Measurements from ENCODE around the gene PIKFYVE.
"Not testable (repeated sequence)": the region's sequence is repeated elsewhere in the genome, so short reads cannot be mapped to it uniquely, and the experiment has no call there.

The PIKFYVE gene

DNA sequence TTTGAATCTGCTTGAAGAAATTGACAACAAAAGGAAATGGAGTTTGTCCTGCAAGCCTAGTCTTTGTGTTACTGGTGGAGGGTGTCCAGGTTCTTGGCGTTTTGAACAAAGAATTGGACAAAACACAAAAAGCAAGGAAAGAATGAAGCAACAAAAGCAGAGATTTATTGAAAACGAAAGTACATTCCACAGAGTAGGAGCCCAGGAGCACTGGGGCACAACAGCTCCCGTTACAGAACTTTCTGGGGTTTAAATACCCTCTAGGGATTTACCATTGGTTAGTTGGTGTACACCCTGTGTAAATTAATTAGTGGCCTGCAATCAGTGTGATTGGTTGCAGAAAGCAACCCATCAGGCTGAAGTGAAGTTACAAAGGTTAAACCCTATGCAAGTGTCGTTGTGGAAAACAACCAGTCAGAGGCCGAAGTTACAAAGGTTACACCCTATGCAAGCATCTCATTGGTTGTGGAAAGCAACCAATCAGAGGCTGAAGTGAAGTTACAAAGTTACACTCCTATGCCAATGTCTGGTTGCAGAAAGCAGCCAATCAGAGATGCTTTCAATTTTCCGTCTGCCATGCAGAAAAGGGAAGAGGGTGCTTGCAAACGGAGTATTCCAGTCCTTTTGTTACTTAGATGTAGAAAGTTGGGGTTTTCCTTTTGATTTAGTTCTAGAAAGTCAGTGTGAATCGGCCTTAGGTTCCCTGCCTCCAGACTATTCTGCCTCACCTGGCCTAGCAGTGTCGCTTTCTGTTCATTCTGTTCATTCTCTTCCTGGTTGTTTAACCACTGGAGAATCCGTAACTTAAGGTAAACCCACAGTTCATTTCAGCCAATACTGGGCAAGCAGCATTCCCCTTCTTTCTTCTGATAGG, 92.9 kb downstream of the PIKFYVE start:
- DNase-seq, result no peak

DNA sequence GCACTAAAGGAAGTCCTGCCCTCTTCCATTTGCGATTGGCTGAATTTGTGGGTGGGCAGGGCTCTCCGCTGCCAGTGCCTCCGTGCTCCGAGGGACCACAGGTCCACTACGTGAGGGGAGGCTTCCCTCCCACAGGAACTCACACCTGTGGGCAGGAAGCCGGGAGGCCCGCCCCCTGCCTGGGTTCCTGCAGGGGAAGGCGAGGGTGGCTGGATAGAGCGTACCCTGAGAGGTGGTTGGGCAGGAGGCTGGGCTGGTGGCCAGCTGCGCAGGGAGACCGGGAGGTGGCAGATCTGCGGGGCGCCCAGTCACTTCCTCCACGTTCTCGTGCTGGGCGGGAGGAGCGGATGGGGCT, 93.6 kb downstream of the PIKFYVE start:
- peak in 7 of 56 donors; percentile 3 to 33 (median 20) for DNase-seq

DNA sequence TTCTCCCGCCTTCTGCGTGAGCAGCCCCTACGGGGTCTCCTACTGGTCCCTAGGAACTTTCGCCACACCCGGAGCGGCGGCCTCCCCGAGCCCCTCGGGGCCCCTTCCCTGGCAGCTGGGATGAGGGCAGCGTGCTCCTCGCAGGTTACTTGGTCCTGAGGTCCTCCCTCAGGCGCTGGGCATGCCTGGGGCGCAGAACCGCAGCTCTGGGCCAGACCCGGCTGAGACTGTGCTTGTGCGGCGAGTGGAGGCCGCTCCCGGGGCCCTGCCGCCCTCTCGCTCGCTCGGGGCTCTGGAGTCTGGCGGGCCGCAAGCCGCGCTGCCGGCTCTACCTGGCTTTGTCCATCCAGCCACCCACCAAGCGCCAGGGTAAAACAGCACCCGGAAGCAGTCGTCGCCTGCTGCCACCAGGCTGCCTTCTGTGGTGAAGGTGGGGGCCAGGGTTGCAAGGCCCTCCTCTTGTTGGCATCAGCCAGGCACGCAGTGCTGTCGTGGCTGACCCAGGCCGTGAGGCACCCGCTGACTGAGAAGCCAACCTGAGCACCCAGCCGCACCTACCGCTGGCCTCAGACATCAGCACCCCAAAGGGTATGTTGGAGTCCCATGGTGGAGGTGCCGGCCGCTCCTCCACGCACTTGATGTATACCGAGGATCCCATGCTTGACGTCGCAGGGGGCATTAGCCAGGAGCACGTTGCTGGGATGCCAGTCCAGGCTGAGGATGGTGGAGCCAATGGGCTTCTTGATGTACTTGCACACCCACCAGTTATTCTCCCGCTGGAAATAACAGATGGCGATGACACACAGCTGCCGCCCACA, 94.4 kb downstream of the PIKFYVE start:
- peak in 8 of 56 donors; percentile 3 to 37 (median 14) for DNase-seq

DNA sequence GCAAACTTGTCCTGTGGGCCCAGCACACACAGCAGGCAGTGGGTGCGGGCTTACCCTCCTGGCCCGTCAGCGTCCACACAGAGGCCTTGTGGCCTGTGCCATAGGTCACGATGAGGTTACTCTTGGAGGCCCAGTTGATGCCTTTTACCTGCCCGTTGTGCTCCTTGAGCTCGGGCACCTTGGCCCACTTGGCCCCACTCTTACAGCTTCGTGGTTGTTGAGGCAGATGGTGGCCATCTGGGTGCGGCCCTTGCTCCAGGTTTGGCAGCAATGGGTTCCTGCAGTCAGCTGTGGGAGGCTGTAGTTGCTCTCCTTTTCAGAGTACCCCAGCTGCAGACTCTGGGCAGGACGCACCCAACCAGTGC, 95.0 kb downstream of the PIKFYVE start:
- DNase-seq, result no peak

DNA sequence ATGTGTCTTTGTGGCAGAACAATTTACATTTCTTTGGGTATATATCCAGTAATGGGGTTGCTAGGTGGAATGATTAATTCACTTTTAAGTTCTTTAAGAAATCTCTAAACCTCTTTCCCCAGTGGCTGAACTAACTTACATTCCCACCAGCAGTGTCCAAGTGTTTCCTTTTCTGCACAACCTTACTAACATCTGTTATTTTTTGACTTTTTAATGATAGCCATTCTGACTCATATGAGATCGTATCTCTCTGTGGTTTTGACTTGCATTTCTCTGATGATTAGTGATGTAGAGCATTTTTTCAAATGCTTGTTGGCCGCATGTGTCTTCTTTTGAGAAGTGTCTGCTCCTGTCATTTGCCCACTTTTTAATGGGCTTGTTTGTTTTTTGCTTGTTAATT, 97.4 kb downstream of the PIKFYVE start:
- no peak for DNase-seq

DNA sequence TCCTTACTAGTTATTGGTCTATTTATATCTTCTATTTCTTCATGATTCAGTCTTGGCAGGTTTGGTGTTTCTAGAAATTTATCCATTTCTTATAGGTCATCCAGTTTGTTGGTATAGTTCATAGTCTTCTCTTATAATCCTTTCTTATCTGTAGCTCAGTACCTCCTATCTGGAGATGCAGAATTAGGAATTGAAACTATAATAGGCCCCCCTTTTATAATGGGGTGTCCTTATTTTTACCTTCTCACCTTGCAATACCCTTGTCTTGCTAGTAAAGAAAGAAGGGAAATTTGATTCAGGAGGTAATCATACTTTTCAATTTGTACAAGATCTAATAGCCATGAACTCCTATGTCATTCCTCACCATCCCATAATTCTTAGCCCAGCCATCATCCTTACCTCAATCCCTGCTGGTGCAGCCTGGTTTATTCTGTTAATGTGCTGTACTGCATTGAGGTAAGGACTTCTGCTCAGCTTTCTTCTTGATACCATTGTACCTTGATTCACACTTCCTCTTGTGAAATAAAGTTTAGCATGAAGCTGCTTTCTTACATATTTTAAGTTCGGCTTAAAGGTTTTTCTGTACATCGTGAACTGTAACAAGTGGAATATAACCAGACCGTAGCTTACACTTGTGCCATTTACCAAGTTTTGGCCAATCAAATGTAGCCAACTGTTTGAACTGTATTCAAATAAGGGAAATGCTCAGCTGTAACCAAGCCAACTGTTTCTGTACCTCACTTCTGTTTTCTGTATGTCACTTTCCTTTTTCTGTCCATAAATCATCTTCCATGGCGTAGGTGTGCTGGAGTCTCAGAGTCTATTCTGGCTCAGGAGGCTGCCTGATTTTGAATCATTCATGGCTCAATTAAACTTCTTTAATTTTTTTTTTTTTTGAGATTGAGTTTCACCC, 100.4 kb downstream of the PIKFYVE start:
- no peak for DNase-seq

DNA sequence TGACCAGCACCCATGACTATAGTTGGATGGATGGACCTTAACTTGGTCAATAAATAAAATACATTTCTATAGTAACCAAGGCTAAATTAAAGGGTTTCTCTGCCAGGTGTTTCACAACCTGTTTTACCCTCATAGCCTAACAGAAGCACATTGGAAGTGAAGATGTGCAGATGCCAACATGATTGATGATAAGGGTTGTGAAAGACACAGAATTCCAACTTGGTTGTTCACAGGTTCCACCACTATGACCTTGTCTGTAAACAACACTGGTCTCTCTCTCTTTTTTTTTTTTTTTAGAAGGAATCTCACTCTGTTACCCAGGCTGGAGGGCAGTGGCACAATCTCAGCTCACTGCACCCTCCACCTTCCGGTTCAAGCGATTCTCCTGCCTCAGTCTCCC, 103.0 kb downstream of the PIKFYVE start:
- no peak for DNase-seq

DNA sequence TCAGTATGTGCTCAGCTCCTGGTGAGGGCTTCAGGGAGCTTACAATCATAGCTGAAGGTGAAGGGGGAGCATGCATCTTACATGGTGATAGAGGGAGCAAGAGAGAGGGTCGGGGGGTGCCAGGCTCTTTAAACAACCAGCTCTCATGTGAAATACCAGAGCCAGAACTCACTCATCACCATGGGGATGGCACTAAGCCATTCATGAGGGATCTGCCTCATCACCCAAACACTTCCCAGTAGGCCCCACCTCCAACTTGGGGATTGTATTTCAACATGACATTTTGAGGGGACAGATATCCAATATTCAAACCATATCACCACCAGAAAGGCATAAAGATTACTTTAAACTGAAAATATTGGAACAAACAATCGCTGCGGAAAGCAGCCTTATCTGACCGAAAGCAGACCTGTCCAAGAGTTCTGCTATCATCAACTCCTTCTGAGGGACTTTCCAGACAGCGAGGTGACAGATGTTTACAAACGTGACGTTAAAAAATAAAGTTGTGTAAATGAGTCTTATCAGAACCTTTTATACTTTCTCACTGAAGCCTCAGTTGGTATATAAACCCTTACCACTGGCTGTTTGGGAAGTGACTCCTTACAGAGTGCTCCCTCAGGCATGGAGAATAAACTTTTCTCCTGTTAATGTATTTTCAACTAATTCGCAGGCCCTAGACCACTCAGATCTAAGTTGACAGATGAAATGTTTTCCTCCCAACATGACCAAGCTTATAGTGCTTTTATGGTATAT, 105.0 kb downstream of the PIKFYVE start:
- no peak for DNase-seq

DNA sequence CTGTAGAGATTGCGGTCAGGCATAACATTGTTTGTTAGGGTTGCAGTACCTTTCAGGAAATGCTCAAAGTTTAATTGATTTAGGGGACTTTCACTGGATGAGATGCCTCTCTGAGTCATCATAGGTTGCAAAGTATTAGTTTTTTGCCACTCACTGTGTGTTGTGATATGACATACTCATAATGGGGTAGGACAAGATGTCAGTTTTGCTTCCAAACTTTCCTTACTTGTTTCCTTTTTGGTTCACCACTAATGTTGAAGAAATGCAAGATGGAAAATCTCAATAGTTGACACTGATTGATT, 105.5 kb downstream of the PIKFYVE start:
- no peak for DNase-seq

DNA sequence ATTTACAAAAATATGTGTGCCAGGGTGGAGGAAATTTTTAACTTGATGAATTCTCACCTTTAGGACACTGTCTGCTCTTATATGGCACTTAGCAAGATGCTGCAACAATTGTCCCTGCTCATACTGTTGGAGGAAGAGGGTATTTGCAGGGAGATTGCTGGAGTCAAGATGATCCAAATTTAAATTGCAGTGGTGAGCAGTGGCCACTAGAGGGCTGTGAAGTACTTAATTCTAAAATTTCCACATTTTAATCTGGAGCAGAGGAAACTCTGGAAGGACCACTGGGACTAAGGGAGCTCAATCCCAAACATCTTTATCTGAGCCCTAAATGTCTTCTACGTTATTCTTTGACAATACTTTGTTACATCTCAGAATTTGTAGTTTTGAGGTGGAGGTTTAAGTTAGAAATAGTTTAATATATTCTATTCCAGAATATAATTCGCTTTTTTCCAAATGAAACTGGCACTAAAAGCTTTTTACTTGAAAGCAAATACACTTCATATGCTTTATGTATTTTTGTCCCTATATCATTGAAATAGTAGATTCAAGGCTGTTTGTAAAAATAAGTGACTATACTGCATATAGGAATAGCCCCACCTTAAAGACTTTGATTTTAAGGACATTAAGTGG, 107.5 kb downstream of the PIKFYVE start:
- peak in 14 of 56 donors; percentile 2 to 68 (median 10) for DNase-seq

DNA sequence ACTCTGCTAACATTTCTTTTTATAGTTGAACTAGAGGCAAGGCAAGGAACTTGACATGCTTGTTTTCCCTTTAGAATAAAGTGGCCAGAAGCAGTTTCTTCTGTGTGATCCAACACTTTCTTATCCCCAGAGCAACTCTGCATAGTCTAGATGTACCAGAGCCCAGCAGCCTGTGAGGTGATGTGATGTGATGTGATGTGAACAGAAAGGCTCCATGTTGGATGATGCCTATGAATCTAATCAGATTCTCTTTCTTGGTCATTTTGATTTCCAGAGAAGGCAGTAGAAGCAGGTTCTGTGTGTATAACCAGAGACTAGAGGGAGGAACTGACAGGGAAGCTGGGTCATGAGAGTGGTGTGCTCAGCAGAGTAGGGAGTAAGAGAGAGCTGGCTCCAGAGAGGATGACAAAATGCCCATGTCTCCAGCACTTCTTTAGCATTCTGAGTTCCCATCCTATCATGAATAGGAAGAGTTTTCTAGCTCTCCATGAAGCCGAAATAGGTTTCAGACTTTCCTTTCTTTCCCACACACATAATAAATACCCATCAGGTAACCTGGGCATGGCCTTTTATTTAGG, 109.5 kb downstream of the PIKFYVE start:
- no peak for DNase-seq

DNA sequence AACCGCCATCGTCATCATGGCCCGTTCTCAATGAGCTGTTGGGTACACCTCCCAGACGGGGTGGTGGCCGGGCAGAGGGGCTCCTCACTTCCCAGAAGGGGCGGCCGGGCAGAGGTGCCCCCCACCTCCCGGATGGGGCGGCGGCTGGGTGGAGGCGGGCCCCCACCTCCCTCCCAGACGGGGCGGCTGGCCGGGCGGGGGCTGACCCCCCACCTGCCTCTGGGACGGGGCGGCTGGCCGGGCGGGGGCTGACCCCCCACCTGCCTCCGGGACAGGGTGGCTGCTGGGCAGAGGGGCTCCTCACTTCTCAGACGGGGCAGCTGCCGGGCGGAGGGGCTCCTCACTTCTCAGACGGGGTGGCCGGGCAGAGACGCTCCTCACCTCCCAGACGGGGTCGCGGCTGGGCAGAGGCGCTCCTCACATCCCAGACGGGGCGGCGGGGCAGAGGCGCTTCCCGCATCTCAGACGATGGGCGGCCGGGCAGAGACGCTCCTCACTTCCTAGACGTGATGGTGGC, 111.3 kb downstream of the PIKFYVE start:
- DNase-seq, result not testable (repeated sequence)

DNA sequence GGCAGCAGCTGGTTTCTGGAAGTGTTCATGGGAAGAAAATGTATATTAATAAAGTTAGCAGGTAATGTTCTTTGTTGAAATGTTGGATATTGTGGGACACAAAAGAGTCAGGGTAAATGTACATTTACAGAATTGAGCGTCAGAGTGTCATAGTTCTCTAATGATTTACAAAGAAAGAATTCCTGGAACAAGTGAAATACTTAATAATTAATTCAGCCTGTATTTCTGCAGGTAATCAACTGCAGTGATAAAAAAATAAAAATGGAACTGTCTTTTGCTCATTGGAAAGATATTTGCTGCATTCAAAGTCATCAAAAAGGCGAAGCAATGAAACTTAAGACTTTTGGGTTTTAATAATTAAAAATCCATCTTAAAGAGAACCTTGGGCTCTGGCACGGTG, 113.1 kb downstream of the PIKFYVE start:
- no peak for DNase-seq

DNA sequence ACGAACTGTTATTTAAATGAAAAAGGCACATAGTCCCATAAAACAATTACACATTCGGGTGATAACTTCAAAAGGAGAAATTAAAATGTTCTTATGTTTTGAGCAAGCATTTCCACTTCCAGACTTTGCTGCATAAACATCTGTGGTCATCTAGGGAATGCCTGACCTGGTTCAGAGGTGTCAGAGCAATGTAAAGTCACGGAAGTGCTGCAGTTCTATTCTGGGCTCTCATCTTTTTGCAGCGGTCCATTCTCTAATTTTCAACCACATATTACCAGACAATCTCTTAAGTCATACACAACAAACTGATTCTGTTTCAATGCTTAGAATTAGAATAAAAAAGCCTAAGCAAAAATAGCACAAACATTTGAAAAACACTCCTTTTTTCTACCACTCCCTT, 118.6 kb downstream of the PIKFYVE start:
- DNase-seq, result no peak

DNA sequence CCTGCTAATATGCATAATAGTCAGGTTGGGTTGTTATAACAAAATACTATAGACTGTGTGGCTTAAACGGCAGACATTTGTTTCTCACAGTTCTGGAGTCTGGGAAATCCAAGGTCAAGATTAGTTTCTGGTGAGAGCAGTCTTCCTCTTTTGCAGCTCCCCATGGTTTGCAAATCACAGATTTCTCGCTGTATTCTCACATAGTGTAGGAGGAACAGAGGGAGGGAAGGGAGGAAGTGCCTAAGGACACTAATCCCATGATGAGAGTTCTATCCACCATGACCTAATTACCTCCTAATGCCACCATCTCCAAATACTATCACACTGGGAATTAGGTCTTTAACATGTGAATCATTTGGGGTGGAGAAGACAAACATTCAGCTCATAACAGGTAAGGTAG, 120.5 kb downstream of the PIKFYVE start:
- no peak for DNase-seq

DNA sequence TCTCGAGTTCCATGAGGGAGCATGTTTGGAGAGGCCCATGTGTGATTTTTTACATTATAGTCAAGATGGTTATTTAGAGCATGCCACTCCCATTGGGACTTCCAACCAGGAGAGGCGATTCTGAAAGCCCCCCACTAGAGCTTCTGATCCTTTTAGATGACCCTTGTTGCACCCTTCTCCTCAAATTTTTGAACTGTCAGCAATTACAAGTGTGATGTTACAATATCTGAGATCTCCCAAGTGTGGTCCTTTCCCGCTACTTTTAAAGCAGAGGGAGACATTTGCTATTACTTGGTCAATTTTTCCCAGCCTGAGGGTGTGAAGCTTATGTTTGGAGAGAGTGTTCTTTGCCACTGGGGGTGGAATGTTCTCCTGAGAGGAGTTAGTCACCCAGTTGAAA, 123.9 kb downstream of the PIKFYVE start:
- no peak for DNase-seq

DNA sequence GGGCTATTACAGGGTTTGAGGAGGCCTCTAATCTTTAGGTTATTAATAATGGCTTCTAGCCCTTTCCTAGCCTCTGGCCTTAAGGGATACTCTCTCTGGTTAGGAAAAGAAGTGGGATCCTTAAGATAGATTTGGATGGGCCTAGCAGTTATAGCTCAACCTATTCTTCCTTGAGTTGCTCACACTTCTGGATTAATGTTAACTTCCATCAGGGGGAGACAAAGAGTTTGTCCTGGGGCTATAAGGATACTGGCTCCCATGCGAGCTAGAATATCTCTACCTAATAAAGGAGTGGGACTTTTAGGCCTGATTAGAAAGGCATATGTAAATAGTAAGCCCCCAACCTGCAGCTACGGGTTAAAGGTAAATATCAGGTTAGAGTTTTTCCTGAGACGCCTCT, 126.2 kb downstream of the PIKFYVE start:
- no peak for DNase-seq

DNA sequence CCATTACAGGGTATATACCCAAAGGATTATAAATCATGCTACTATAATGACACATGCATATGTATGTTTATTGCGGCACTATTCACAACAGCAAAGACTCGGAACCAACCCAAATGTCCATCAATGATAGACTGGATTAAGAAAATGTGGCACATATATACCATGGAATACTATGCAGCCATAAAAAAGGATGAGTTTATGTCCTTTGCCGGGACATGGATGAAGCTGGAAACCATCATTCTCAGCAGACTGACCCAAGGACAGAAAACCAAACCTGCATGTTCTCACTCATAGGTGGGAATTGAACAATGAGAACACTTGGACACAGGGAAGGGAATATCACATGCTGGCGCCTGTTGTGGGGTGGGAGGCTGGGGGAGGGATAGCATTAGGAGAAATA, 130.7 kb downstream of the PIKFYVE start:
- DNase-seq, result not testable (repeated sequence)

DNA sequence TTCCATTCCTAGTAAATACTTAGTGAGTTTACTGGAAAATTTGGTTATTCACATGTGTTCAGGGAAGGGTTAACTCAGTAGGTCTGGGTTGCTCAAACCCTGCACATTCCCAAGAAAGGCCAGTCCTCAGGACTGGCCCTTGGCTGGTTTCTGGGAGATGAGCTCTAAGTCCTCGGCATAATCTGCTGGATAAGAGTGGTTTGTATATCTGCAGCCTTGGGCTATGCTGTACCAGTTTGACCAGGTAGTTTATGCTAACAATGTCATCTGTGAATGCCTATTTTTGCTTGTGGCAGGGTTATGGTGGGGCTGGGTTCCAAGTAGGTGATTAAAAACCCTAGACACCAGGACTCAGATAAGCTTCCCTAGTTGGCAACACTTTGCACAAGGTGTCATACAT, 133.1 kb downstream of the PIKFYVE start:
- DNase-seq, result no peak
